Fibroblast of lung (primary cell): Measurements from ENCODE around the gene SCO2. TPM values are rescaled to one million over a fixed set of nuclear protein-coding genes. Genes with fewer than 3 reads are reported as not detected.

Experiments
- DNase-seq, 2 donors: peaks; one replicate each; pipeline versions ENCODE4 v3.0.0 to v3.0.0-alpha.2; 2010; ENCODE audit warnings: low read depth in 2 of 2
- H2AFZ ChIP-seq: 2 replicates; pipeline ENCODE4 v1.5.1; 2012; ENCODE audit warnings: low read length, control low read depth, inconsistent platforms
- H3K27ac ChIP-seq: 2 replicates; pipeline ENCODE4 v1.5.1; 2011; ENCODE audit warnings: low read length, control low read depth; ENCODE audit not compliant: insufficient read depth
- H3K27me3 ChIP-seq: 2 replicates; pipeline ENCODE4 v1.5.1; 2011; ENCODE audit warnings: mild to moderate bottlenecking, low read length; ENCODE audit not compliant: control insufficient read depth, insufficient read depth
- H3K36me3 ChIP-seq: 2 replicates; pipeline ENCODE4 v1.5.1; 2011; ENCODE audit warnings: low read length; ENCODE audit not compliant: control insufficient read depth, insufficient read depth
- H3K4me1 ChIP-seq: 2 replicates; pipeline ENCODE4 v1.5.1; 2011; ENCODE audit warnings: low read length; ENCODE audit not compliant: control insufficient read depth, insufficient read depth; ENCODE audit errors: extremely low read depth
- H3K4me2 ChIP-seq: 2 replicates; pipeline ENCODE4 v1.5.1; 2011; ENCODE audit warnings: low read length, control low read depth; ENCODE audit not compliant: insufficient read depth; ENCODE audit errors: extremely low read depth
- H3K4me3 ChIP-seq, 4 experiments: fragments of 200-600 bp in 1 of 4; sonication (generic) in 1 of 4; replicated peaks in 1 of 4; 2 replicates each; pipeline ENCODE4 v1.5.1; 2011 to 2016; ENCODE audit warnings: low read length in 4 of 4, low read depth in 3 of 4, mild to moderate bottlenecking in 3 of 4, control low read depth in 2 of 4, inconsistent platforms in 1 of 4, mixed read lengths in 1 of 4; ENCODE audit not compliant: insufficient read depth in 1 of 4; ENCODE audit errors: control extremely low read depth in 1 of 4
- H3K79me2 ChIP-seq: 2 replicates; pipeline ENCODE4 v1.5.1; 2012; ENCODE audit warnings: mild to moderate bottlenecking, low read length, inconsistent platforms; ENCODE audit not compliant: control insufficient read depth, insufficient read depth
- H3K9ac ChIP-seq: 2 replicates; pipeline ENCODE4 v1.5.1; 2011; ENCODE audit warnings: mild to moderate bottlenecking, low read length, control low read depth; ENCODE audit not compliant: insufficient read depth
- H3K9me3 ChIP-seq: 2 replicates; pipeline ENCODE4 v1.5.1; 2012; ENCODE audit warnings: low read depth, low read length; ENCODE audit not compliant: control insufficient read depth, insufficient read depth
- H4K20me1 ChIP-seq: 2 replicates; pipeline ENCODE4 v1.5.1; 2011; ENCODE audit warnings: low read length; ENCODE audit not compliant: control insufficient read depth, insufficient read depth; ENCODE audit errors: extremely low read depth
- EZH2 ChIP-seq: IDR thresholded peaks from 2 replicates; pipeline ENCODE4 v1.5.1; 2012; ENCODE audit warnings: low read length, control low read depth, mild to moderate bottlenecking; ENCODE audit errors: missing control alignments
- polyA plus RNA-seq, 2 donors: library from polyadenylated mRNA; depleted of rRNA in 1 of 2; stranded (reverse) in 1 of 2; unstranded in 1 of 2; fragments of >200 nt; gene quantifications; 2 replicates each; pipeline ENCODE4 v1.2.1, GENCODE V29; 2011 to 2012; ENCODE audit warnings: missing spikeins in 1 of 2
- total RNA-seq: library from RNA; depleted of rRNA; stranded (reverse); fragments of >200 nt; gene quantifications from 2 replicates; pipeline ENCODE4 v1.2.1, GENCODE V29; 2014
- TF ChIP-seq, protein P1 (sequence below), 2 donors: IDR thresholded peaks in 1 of 2; conservative IDR thresholded peaks in 1 of 2; 1 replicate in 1 of 2; 2 replicates in 1 of 2; pipeline ENCODE4 v1.5.1; 2011 to 2012; ENCODE audit warnings: low read length in 2 of 2, control low read depth in 1 of 2, inconsistent platforms in 1 of 2, low read depth in 1 of 2, mild to moderate bottlenecking in 1 of 2

The SCO2 gene
- total and polyA plus RNA-seq, 2 donors (not counting 1 experiment from before 2014, with no cell fraction given): 0.42 to 3.1 TPM

DNA sequence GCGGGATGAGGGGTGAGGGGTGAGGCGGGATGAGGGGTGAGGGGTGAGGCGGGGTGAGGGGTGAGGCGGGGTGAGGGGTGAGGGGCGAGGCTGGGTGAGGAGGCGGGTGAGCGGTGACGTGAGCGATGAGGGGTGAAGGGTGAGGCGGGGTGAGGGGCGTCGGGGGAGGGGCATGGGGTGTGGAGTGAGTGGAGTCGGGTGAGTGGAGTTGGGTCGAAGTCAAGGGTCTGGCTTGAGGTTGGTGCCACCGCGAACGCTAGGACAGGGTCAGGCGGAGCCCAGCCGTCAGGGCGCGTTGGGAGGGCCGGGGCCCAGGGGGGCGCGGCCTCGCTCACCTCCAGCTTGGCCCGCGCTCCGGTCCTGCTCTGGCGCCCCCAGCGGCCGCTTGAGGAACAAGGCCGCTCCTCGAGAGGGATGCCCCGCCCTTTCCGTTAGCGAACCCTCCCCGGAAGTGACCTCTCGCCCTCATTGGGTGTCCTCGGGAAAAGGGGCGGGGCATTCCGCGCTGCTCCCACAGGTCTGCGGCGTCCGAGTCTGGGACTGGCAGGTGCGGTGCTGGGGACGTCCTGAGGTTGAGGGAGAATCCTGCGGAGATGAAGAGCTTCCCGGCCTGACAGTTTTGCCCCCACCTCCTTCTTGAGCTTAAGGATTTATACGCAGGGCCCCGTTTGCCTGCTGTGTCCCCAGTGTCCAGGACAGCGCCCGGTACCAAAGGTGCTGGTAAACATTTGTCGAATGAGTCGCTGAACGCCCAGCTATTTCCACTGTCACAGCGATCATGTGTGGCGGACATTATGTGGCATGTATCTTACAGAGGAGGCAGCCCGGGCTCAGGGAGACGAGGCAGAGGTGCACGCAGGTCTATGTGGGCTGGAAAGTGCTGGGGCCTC is 37.4 kb upstream of the SCO2 start, which contains the start of gene SYCE3:
Gene SYCE3 (minus strand): TSS at position 397 of the 890 bp plus-strand sequence. CDS start 6,514 bp downstream, outside the sequence.
- Histone ChIP-seq H3K9ac (no peak within 1 kb of the TSS), H3K9me3 (no peaks in the 10 kb centered on the region)
- peak; percentile 26 for TF ChIP-seq EZH2
- TF ChIP-seq, protein P1, sequence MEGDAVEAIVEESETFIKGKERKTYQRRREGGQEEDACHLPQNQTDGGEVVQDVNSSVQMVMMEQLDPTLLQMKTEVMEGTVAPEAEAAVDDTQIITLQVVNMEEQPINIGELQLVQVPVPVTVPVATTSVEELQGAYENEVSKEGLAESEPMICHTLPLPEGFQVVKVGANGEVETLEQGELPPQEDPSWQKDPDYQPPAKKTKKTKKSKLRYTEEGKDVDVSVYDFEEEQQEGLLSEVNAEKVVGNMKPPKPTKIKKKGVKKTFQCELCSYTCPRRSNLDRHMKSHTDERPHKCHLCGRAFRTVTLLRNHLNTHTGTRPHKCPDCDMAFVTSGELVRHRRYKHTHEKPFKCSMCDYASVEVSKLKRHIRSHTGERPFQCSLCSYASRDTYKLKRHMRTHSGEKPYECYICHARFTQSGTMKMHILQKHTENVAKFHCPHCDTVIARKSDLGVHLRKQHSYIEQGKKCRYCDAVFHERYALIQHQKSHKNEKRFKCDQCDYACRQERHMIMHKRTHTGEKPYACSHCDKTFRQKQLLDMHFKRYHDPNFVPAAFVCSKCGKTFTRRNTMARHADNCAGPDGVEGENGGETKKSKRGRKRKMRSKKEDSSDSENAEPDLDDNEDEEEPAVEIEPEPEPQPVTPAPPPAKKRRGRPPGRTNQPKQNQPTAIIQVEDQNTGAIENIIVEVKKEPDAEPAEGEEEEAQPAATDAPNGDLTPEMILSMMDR (conservative IDR thresholded peaks at IDR 0.05 in 1 of 2, IDR thresholded peaks at IDR 0.05 in 1 of 2; ENCODE audit: low read depth in 1 of 2, low read length in 2 of 2): peak; percentile 61 to 64

DNA sequence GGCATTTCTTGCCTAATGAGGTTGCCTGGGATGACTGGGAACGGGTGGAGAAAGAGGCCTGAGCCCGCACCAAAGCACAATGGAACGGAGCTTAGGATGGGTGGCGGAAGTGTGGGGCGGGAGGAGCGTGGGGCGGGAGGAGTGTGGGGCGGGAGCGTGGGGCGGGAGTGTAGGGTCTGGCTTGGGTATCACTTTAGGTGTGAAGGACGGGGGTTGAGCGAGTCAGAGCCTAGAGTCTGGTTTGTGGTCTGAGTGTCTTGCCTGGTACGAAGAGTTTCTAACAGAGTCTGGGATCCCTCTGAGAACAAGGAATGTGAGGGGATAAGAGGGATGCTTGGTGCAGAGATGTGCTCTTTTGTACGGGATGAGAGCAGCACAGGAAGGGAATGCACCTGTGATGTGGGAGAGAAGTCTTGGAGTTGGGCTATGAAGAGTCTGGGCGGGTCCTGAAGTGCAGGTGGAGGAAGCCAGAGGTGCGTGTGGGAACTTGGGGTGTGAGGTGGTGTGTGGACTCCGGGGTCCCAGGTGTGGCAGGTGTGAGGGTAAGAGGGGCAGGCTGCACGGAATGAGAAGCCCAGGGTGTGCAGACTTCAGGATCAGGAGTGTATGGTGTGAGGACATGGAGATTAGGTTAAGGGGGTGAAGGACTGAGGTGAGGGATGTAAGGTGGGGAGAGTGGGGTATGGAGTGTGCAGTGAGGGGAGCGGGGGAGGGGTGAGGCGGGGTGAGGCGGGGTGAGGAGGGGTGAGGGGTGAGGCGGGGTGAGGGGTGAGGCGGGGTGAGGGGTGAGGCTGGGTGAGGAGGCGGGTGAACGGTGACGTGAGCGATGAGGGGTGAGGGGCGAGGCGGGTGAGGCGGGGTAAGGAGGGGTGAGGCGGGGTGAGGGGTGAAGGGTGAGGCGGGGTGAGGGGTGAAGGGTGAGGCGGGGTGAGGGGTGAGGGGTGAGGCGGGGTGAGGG is 36.3 kb upstream of the SCO2 start:
- Histone ChIP-seq H3K36me3 (no peaks in the 10 kb centered on the region), H3K9me3 (no peaks in the 10 kb centered on the region), H3K4me3 (no peak overlapping the region), H4K20me1 (no peaks in the 10 kb centered on the region), H3K4me2 (no peak overlapping the region), H2AFZ (no peak overlapping the region), H3K4me1 (peaks cover 3% of the 10 kb centered on the region), H3K27me3 (peaks cover 6% of the 10 kb centered on the region), H3K9ac (no peak overlapping the region), H3K27ac (no peak overlapping the region), H3K79me2 (no peaks in the 10 kb centered on the region)
- no peak for DNase-seq
- TF ChIP-seq EZH2: no peak
- TF ChIP-seq, protein P1 (conservative IDR thresholded peaks at IDR 0.05 in 1 of 2, IDR thresholded peaks at IDR 0.05 in 1 of 2; ENCODE audit: low read depth in 1 of 2, low read length in 2 of 2): no peak

More for the DNA sequence above, 37.4 kb upstream of the SCO2 start, which contains the start of gene SYCE3:
- Histone ChIP-seq H3K27ac (no peak within 1 kb of the TSS), H3K4me2 (peak within 1 kb of the TSS; percentile 97), H4K20me1 (no peaks in the 10 kb centered on the region), H3K79me2 (no peaks in the 10 kb centered on the region), H2AFZ (peak within 1 kb of the TSS; percentile 97), H3K4me1 (peaks cover 3% of the 10 kb centered on the region), H3K4me3 (peak within 1 kb of the TSS; percentile 65 to 84 (median 80)), H3K27me3 (peaks cover 6% of the 10 kb centered on the region), H3K36me3 (no peaks in the 10 kb centered on the region)
- peak; percentile 72 to 83 for DNase-seq
